Renal cortex interstitium (tissue), 11 donors: Measurements from ENCODE around the gene BCOR. TPM values are rescaled to one million over a fixed set of nuclear protein-coding genes. Genes with fewer than 3 reads are reported as not detected.

ENCODE experiments used
- DNase-seq, 11 donors: peaks; one replicate each; pipeline ENCODE4 v3.0.0-alpha.2; 2013; ENCODE audit warnings: low read depth in 9 of 11, low spot score in 4 of 11; ENCODE audit errors: extremely low read depth in 1 of 11
- polyA plus RNA-seq, 3 donors: library from polyadenylated mRNA; unstranded; fragments of 120-200 nt; gene quantifications; one replicate each; pipeline ENCODE4 v1.2.1, GENCODE V29; 2013; ENCODE audit not compliant: insufficient read length in 3 of 3

Gene BCOR
- polyA plus RNA-seq, 3 donors, result 53.0 to 58.9 (median 53.6) TPM

DNA sequence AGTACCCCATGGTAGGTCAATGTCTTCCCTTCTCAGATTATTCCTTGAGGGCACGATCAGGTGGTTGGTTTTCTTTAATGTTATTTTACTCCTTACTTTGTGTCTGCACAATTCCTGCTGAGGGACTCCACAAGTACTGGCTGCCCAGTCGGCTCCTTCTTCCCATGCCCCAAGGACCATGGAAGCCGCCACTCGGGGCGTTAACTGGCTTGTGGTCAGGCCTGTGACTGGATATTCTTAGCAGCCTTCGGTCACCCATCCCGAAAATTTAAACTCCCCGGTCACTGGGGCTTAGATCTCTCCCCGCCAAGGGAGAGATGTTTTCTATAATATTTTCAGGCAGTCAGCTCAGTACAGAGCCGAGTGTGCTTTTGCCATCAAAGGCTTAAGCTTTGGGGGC is 24.7 kb upstream of the BCOR start:
- no peak for DNase-seq

DNA sequence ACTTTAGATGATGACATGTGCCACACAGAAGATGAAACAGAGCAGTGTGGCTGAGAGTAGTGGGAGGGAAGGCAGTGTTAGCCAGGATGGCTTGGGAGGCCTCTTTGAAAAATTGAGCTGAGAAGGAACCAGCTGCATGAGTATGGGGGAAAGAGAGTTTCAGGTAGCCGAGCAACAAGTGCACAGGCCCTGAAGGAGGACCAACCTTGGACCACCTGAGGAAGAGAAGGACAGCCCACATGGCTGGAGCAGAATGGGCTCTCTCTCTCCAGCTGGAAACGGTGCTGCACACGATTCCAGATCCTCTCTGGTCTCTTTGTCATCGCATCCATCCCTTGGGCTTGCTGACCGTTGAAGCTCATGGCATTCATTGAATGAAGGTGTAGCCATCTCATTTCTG is 23.9 kb upstream of the BCOR start:
- no peak for DNase-seq

DNA sequence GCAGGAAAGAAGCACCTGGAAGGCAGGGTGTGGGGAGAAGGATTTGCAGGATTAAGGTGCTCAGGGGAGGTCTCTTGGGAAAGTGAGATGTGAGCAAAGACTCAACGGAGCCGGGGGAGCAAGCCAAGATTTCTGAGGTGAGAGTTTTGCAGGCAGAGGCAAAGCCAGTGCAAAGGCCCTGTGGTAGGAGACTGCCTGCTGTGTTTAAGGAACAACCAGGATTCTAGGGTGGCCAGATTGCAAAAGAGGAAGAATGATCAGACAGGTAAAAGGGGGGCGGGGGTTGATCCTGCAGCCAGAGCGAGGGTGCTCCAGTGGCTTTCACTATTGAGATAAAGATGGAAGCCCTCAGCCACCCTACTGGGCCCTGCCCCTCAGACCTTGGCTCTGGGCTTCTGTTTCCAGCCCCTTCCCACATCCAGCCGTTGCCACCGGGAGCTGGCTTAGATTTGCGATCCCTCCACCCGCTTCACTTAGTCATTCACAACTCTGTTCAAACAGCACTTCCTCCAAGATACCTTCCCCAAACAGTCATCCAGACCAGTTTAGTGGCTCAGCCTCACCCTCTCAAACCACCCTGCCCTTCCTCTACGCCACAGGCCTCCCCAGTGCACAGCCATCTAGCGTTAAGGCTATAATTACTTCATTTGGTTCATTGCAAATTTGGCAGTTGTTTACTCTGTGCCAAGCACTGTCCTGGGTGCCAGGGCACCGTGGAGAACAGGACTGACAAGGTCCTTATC is 23.3 kb upstream of the BCOR start:
- DNase-seq, result no peak

DNA sequence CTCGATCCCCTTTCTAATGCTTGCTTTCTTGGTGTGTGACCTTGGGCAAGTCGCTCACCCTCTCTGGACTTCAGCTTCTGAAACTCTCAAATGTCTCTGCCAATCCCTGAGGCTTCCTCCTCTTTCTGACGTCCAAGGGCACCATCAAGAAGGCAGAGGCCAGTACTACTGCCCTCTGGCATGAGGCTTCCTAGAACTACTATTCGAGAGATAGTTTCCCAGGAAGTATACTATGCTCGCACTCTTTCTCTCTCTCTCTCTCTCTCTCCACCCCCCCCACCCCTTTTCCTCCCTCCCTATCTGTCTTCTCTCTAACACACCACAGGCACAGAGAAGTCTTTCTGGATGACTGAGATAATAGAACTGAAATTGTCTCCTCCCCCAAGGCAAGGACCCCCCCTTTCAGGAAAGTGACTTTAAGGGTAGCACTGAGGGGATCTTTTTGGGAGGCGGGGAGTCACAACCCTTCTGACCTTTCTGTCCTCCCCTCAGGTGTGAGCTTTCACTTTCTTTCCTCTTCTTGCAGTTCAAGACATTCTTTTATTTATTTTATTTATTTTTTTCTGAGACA is 20.0 kb upstream of the BCOR start:
- DNase-seq, result no peak

DNA sequence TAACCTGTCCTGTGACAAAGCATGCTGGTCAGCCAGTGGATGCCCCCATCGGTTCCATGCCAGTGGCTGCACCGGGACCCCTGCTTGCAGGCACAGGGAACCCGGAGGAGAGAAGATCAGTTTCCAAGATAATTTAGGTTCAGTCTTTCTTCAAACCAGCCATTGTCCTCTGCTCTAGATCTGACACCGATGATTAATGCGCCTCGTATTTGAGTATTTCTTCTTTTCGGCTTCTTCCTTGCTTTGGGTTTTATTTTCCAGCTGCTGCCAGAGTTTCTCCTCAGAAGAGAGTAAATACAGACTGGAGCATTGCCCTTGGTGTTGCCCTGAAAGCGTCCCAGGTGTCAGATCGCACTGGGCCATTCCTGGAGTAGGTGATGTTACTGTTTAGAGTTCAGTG is 19.2 kb upstream of the BCOR start:
- DNase-seq, result no peak

DNA sequence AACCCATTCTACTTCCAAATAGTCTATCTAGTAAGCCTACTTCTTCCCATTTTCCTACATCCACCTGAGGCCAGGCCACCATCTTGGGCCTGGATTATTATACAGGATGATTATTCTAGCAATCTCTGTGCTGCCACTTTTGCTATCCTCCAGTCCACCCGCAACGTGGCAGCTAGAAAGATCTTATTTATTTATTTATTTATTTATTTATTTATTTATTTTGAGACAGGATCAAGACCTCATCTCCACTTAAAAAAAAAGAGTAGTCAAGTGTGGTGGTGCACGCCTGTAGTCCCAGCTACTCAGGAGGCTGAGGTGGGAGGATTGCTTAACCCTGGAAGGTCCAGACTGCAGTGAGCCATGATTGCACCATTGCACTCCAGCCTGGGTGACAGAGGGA is 15.2 kb upstream of the BCOR start:
- DNase-seq, result no peak

DNA sequence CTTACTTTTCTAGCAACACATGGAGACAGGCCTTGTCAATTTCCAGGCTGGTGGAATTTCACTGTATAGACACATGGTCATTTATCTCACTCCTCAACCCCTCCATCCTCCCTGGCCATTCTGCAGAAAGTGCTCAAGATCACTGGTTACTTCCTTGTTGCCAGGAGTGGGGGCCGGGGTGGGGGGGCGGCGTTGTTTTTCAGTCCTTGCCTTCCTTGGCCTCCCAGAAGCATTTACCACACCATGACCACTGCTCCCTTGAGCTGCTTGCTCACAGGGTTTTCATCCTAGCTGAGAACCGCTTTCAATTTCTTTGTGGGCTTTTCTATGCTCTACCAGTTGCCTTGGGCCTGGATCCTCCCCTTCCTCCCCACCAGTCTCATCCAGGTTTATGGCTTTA is 14.1 kb upstream of the BCOR start:
- DNase-seq, result no peak

DNA sequence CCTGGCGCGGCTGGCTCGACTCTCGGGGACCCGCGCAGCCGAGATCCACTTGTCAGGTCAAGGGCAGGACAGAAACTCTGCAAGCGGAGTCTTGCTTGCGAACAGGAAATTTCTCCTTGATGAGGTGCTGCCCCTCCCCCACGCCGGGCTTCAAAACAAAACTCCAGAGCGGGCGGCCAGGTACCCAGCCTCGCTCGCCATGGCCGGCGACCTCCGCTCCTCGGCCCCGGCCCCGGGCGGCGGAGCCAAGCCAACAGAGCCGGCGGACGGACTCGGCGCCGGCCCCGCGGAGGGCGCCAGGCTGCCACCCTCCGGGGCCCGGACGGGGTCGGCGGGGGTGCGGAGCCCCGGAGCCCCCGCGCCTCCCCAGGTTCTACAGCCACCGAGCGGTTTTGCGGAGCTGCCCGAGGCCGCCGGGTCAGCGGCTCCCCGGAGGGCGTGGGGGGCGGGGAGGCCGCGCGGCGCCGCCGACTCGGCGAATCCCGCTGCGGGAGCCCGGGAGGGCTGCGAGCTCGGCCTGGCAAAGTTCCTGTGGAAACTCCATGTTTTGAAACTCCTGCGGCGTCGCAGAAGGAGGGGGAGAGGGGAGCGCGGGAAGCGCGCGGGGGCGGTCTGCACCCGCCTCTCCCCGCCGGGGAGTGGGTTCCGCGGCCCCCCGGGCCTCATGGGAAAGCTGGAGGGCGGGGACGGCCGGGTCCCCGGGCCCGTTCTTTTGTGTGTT is 11.7 kb upstream of the BCOR start:
- DNase-seq, result no peak

DNA sequence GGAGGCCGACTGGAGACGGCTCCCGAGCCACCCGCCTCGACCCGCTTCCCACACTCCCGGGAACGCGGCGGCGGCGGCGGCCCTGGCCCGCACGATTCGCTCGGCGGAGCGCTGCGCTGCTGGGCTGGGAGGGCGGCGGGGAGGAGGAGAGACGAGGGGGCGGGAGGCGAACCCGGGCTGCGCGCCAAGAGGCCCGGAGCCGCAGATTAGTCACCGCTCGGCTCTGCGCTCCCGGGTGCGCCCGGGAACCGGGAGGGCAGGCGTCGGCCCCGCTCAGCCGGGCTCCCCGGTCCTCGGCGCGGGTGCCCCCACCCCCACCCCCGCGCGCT is 11.2 kb upstream of the BCOR start:
- no peak for DNase-seq

DNA sequence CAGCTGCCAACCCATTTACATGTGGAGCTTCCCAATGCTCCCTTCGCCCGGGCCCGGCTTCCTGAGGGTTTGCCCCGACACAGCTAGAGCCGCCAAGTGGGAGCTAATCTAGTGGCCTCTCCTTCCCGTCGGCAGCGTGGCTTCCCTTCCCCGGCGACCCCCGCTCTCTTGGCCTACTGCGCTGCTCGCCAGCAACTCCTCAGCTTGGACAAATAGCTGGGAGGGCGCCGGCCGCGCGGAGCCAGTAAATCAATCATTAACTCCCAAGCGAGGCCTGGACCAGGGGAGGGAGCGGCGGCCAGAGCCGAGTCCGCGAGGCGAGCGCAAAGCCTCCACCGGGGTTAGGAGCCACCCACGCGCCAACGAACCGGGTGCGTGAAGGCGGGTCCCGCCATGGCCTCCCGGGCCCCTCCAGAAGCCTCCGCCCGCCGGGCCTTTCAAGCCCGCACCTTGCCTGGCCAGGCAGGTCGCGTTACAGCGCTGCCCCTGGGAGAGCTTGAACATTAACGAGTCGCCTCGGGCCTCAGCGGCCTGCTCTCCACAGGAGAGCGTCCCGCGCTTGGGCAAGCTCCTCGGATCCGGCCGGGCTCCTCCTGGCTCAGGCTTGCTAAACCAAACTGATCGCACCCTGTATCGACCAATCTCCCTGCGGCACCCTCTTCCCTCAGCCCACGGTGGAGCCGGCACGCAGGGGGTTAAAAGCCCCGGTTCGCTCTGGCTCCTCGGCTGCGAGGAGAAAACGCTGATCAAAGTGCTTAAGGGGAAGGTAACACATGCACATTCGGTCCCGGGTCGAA is 10.6 kb upstream of the BCOR start:
- DNase-seq, result no peak

DNA sequence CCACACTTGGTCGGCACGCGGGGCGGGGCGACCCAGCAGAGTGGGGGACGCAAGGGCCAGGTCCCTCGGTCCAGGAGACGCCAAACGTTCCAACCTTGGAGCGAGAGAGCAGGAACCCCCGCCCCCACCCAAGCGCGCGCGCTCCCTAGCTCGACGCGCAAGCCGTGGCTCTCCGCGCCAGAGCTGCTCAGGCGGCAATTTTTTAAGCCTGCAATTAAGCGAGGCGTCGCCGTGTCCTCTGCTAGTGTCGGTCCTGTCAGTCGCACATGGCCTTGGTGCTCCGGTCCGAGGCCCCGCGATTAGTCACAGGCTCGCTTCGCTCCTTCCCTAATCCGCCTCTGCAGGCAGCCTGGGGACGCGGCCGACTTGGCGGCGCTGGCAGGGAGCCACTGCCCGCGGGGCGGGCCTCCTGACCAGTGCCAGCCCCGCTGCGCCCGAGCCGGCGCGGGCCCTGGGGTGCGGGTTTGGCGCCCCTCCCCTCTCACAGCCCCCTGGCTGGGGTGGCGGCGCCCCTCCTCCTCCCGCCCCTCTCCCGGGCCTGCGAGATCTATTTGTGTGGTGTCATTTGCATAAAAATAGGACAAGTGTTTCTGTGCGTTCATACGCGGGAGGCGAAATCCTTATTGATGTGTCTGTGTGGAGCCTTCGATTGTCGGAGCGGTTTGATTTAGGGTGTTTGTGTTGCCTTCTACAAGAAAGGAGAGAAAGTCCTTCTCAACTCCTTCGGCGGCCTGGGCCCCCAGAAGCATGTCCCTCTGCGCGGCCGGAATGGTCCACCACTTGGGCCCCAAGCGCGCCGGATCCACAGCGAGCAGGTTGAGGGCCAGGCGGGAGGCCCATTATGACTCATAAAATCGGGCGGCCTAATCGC is 9.8 kb upstream of the BCOR start:
- no peak for DNase-seq

DNA sequence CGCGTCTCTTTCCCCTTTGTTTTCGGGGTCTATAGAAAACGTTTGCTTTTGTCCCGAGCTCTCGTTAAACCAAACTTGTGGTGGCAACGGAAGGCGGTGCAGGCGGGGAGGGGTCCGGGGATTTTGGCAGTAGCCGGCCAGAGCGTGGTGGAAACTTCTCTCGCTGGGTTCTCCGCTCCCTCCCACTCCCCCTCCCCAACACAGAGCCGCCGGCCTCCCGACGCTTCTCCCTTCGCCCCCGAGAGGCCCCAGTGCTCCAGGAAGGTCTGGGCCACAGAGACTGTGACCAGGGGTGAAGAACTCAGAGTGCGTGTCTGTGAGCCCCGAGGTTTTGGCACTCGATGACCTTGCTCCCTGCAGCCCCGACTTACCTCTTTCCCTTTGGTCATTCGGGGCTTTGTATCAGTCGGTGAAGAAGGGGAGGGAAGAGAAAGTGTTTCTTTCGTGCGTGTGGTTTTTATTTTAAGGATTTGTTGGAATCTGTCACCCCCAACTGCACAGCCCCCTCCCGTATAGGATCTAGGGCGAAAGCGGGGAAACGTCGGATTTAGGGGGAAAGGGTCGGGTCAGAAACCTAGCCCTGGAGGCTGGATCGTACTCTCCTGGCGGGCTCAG is 9.0 kb upstream of the BCOR start:
- DNase-seq, result no peak

DNA sequence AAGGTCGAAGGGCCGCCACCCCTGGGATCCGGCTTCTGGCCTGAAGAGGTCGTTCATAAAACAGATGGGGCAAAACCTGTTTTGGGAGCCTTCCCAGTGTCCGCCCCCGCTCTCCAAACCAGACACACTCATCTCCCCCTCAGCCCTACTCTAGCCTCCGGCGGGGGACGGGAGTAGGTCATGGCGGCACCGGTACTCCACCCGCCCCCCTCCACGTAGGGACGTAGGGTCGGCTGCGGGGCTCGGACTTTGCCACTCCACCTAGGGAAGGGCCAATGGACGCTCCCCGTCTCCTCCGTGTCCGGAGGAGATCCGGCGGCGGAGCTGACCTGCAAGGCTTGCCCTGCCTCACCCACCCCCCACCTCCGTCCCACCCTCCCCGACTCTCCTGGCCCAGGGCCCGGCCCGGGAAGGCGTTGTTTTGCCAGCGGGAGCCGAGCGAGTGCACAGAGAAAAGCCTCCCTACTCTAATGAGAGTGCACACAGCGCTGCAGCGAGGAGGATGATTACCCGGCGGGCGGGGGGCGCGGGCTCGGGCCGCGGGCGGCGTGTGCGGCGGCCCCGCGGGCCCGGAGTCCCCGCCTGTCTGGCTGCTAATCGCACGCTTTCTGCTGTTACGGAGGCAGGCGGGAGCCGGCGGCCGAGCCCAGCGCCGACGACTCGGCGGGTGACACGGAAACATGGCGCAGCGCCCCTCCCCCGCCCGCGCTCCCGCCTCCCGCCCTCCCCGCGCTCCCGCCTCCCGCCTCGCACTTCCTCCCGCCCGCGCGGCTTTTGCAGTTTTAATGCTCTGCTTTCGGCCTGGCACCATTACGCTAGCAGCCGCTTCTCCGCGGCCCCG is 8.3 kb upstream of the BCOR start:
- DNase-seq, result no peak

DNA sequence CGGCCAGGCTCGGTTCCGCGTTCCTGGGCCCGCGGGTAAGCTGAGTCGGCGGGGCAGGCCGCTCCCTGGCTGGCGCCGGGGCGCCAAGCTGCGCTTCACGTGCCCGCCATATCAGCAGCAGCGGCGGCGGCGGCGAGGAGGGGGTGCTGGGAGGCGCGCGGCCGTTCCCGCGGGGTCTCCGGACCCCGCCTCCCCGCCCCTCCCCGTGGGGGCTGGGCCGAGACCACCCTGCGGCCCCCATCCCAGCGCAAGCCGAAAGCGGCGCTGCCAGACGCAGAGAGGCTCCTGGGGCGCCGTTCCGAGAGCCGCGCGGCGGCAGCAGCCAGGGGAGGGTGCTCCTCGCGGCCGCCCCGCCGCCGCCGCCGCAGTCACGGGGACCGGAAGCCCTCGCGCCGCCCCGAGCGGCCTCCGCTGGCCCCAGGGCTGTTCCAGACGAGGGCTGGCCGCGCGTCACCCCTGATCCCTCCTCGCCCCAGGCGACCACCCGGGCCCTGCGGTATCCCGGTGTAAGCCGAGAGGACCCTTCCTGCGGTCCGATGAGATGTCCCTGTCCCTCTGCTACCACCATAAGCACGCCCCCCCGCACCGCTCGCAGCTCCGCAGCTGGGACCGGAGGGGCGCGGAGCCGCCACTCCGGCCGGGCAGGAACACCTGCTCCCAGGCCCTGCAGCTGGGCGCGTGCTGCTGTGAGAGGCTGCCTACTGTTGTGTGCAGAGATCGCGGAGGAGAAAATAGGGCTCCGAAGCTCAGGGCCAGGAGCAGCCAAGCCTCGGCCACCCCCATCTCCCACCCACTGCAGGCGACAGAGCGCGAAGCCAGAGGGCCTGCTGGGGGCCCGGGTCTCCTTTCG is 7.5 kb upstream of the BCOR start:
- DNase-seq, result no peak

DNA sequence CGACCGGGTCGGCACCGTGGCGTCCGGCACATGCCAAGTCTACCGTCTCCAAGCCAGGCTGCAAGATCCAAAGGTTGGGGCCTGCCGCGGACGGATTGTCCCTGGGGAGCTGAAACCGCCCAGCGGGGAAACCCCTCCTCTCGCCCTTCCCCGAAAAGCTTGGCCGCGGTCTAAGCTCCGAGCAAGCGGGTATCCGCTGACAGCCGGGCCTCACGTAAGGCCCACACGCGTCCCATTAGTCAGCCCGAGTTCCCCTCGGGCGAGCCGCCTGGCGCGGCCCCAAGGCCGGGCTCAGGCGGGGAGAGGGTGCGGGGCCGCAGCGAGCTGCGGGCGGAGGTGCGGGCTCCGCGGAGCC is 6.8 kb upstream of the BCOR start:
- DNase-seq, result no peak

DNA sequence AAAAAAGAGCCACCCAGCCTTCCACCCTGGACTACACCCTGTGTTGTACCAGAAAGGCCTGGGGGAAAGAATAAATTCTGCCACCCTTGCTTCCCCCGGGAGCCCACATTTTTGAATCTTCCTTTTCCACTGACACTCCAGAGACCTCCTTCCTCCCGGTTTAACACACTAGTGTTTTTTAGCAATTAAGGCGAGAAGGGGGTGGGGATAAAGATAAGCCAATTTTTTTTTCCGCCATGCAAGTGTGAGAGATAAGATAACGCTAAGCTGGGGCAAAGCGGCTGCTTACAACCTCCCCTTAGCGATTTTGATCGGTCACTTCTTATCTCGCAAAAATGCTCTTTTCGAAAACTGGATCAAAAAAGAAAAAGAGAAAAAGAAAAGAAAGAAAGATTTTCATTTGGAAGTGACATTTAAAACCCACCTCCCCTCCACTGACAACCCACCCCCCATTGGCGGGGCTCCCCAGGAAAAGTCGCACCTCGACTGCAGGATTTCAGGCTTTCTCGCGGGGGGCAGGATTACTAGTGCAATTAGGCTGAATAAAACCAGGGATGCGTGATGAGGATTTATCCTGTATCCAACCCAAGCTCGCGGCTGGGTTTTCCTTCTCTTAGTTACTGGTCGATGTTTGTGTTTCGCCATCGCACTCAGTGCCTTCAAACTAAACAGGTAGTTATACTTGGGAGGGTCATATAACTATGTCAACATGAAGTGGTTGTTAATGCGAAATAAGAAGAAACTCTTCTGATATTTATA is 6.0 kb upstream of the BCOR start:
- DNase-seq, result no peak
